Measurements from ENCODE around the gene KLC1. TPM values are rescaled to one million over a fixed set of nuclear protein-coding genes. Genes with fewer than 3 reads are reported as not detected.

The KLC1 gene
- total and polyA plus RNA-seq, 7 donors: 86.4 to 256 (median 150) TPM

DNA sequence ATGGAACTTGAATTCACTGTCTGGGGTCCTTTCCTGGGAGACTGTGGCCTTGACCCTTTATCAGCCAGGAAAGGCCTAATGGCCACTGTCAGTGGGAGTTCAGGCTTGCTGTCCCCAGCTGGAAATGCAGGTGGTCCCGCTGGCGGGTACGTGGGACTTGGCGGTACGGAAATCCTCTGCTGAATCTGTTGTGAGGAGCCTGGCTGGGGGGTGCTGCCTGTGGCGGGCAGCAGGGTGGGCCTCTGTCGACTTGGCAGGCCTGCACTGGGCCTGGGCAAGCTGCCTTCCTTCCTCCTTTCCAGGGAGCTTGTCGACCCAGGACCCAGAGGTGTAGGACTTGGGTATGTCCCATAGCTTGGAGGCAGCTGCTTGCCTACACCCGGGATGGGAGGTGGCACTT lies 112.9 kb downstream of the KLC1 start:
- WGBS, 3 donors: 79 to 84% (median 80%) methylated on average over 8 to 9 of the region's 9 CpGs
- no peak for ATAC-seq
- no peak for DNase-seq
- H3K4me3 ChIP-seq: no peak overlapping the region
- no peak overlapping the region for H3K27ac ChIP-seq
- H3K9me3 ChIP-seq: no peaks in the 10 kb centered on the region
- TF ChIP-seq, protein P1, sequence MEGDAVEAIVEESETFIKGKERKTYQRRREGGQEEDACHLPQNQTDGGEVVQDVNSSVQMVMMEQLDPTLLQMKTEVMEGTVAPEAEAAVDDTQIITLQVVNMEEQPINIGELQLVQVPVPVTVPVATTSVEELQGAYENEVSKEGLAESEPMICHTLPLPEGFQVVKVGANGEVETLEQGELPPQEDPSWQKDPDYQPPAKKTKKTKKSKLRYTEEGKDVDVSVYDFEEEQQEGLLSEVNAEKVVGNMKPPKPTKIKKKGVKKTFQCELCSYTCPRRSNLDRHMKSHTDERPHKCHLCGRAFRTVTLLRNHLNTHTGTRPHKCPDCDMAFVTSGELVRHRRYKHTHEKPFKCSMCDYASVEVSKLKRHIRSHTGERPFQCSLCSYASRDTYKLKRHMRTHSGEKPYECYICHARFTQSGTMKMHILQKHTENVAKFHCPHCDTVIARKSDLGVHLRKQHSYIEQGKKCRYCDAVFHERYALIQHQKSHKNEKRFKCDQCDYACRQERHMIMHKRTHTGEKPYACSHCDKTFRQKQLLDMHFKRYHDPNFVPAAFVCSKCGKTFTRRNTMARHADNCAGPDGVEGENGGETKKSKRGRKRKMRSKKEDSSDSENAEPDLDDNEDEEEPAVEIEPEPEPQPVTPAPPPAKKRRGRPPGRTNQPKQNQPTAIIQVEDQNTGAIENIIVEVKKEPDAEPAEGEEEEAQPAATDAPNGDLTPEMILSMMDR (IDR thresholded peaks at IDR 0.05): no peak
- no peaks in the 10 kb centered on the region for H3K4me1 ChIP-seq
- intact Hi-C loops (cut with DNase I): no loop called here
- H3K27me3 ChIP-seq (ENCODE audit: insufficient read depth in 3 of 3, low read length in 2 of 3): no peaks in the 10 kb centered on the region
- peaks cover 0 to 80% of the 10 kb centered on the region in 2 donors for H3K36me3 ChIP-seq (ENCODE audit: insufficient read depth in 1 of 2, low read depth in 1 of 2)

DNA sequence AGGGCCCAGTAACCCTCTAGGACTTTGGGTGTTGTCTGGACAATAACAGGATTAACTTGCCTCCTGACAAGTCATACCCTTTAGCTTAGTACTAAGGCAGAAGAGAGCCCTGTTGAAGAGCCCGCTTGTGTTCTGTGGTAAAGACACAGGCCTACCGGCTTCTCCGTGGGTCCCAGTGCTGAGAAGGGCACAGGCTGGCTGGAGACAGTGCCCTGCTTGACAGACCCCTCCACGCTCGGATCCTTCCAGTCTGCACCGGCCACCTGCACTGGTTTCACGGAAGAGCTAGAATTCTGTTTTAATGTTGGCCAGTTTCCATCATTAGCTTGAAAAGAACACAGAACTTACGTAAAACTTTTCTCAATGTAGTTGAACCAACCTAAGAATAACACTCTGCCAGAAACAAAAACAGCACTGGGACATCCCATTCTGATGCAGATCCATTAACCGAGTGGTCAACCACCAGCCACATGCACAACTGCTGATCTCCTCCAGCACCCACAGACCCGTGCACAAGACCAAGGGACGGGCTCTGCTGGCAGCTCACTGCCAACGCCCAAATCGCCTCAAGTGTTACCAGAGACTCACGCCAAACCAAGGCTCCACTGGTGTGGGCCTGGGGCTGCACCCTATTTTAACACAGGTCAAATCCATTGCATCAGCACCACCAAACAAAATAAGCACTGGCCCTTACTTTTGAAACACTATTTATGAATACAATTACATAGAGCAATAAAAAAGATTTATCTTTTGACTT lies 113.7 kb downstream of the KLC1 start:
- intact Hi-C loops (cut with DNase I): no loop called here
- WGBS, 3 donors: 85 to 97% (median 87%) methylated on average over 14 of the region's 14 CpGs
- DNase-seq: no peak
- H3K4me1 ChIP-seq: no peaks in the 10 kb centered on the region
- H3K27me3 ChIP-seq (ENCODE audit: insufficient read depth in 3 of 3, low read length in 2 of 3): no peaks in the 10 kb centered on the region
- no peak overlapping the region for H3K27ac ChIP-seq
- no peak overlapping the region for H3K4me3 ChIP-seq
- H3K9me3 ChIP-seq: no peaks in the 10 kb centered on the region
- TF ChIP-seq, protein P1 (IDR thresholded peaks at IDR 0.05): no peak
- peaks cover 0 to 75% of the 10 kb centered on the region in 2 donors for H3K36me3 ChIP-seq (ENCODE audit: insufficient read depth in 1 of 2, low read depth in 1 of 2)
- ATAC-seq: no peak

DNA sequence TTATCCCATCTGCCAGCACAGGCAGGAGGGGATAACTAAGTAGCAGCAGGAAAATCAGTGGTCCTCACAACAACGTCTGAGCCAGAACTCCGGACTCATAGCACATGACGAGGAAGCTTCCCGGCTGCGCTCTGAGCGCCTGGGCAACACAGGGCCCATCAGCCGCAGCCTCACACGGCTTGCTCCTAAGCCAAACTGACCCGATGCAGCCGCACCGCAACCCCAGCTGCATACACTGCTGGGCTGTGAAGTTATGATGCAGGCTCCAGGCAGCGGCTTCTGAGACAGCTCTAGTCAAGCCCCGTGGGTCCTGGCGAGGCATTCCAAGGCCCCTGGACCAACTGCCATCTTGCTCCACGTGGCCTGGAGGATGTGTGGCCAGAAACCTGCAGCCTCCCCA lies 114.7 kb downstream of the KLC1 start:
- Histone ChIP-seq H3K9me3 (no peaks in the 10 kb centered on the region), H3K36me3 (ENCODE audit: insufficient read depth in 1 of 2, low read depth in 1 of 2) (peaks cover 0 to 71% of the 10 kb centered on the region in 2 donors)
- ATAC-seq: no peak

DNA sequence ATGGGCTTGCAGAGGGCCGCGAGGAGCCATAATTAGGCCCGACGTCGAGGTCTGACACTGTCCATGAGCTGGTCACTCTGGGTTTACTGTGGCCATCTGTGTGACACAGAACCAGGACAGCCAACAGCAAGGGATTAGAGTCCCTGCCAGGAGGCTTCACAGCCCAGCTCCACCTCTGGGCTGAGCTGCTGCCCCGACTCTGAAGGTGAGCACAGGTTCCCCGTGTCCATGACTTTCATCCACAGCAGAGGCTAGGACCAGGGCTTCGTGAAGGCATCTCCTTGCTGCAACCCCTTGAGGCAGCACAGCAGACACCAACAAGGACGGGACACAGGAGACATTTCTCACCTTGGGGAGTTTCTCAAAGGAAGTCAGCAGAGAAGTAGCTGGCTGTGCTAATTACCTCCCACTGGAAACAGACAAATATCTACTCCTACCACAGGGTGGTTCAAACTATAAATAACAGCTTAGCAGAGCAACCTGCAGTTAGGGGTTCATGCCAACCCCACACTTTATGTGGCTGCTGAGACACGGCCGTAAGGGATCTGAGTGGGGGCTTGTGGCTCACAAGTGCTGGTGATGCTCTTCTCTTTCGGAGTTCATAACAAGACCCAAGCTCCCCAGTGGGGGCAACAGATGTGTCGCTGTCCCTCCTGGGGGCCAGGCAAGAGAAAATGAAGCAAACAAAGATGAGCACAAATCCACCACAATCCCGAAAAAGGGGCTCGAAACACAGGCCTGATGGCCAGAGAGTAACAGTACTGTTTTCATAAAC lies 115.8 kb downstream of the KLC1 start:
- Histone ChIP-seq H3K27me3 (ENCODE audit: insufficient read depth in 3 of 3, low read length in 2 of 3) (no peaks in the 10 kb centered on the region), H3K36me3 (ENCODE audit: insufficient read depth in 1 of 2, low read depth in 1 of 2) (peaks cover 0 to 75% of the 10 kb centered on the region in 2 donors), H3K27ac (no peak overlapping the region), H3K4me1 (no peaks in the 10 kb centered on the region), H3K4me3 (no peak overlapping the region), H3K9me3 (no peaks in the 10 kb centered on the region)
- intact Hi-C loops (cut with DNase I): no loop called here
- TF ChIP-seq, protein P1 (IDR thresholded peaks at IDR 0.05): no peak
- peak in 1 of 4 donors; percentile 30 for ATAC-seq
- DNase-seq: no peak
- WGBS, 3 donors: 75 to 80% (median 79%) methylated on average over 15 of the region's 15 CpGs

More for the DNA sequence above, 114.7 kb downstream of the KLC1 start:
- TF ChIP-seq, protein P1 (IDR thresholded peaks at IDR 0.05): no peak
- Histone ChIP-seq H3K27ac (no peak overlapping the region), H3K4me3 (no peak overlapping the region), H3K27me3 (ENCODE audit: insufficient read depth in 3 of 3, low read length in 2 of 3) (no peaks in the 10 kb centered on the region), H3K4me1 (no peaks in the 10 kb centered on the region)
- 85 to 87% (median 85%) methylated on average over 15 of the region's 15 CpGs for WGBS, 3 donors
- no peak for DNase-seq
- intact Hi-C loops (cut with DNase I): no loop called here
